Panc1 (cell line): Measurements from ENCODE around the gene METTL15.

Experiments
- CTCF ChIP-seq: fragments of 450-650 bp; IDR thresholded peaks from 2 replicates; pipeline ENCODE4 v1.5.1; 2017; ENCODE audit warnings: mild to moderate bottlenecking
- POLR2AphosphoS5 ChIP-seq: IDR thresholded peaks from 2 replicates; pipeline ENCODE4 v1.6.1; 2012; ENCODE audit warnings: mild to moderate bottlenecking, low read depth, low read length, moderate library complexity
- REST ChIP-seq, 2 experiments: IDR thresholded peaks; 2 replicates each; pipeline ENCODE4 v1.6.1; 2011 to 2012; ENCODE audit warnings: low read depth in 2 of 2, control low read depth in 1 of 2, low read length in 1 of 2, mild to moderate bottlenecking in 1 of 2, moderate library complexity in 1 of 2; ENCODE audit not compliant: insufficient read depth in 1 of 2

- TF ChIP-seq POLR2AphosphoS5: no peak
- TF ChIP-seq CTCF: no peak
- TF ChIP-seq REST (IDR thresholded peaks at IDR 0.05; ENCODE audit: insufficient read depth in 1 of 2, low read depth in 2 of 2, low read length in 1 of 2): no peak
These were observed 44.6 kb downstream of the METTL15 start for GRCh38 chr11:28152743-28153142.
